K562 (cell line): Measurements from ENCODE around the gene CREB3L1. TPM values are rescaled to one million over a fixed set of nuclear protein-coding genes. Genes with fewer than 3 reads are reported as not detected.

Experiments
- BCLAF1 ChIP-seq, 2 experiments: fragments of 450-650 bp in 1 of 2; IDR thresholded peaks; 2 replicates each; pipeline ENCODE4 v1.6.1; 2011 to 2017; ENCODE audit warnings: low read depth in 2 of 2, antibody characterized with exemption in 1 of 2, borderline replicate concordance in 1 of 2, low read length in 1 of 2, mild to moderate bottlenecking in 1 of 2, mixed read lengths in 1 of 2; ENCODE audit not compliant: control insufficient read depth in 1 of 2
- CTBP1 ChIP-seq: fragments of 450-650 bp; IDR thresholded peaks from 2 replicates; pipeline ENCODE4 v1.6.1; 2016; ENCODE audit warnings: borderline replicate concordance
- ELF1 ChIP-seq: fragments of 200-800 bp; sonication (Bioruptor generic); IDR thresholded peaks from 2 replicates; pipeline ENCODE4 v1.6.1; 2016; ENCODE audit warnings: missing genetic modification characterization, missing compliant biosample characterization
- FIP1L1 ChIP-seq: fragments of 200-400 bp; formaldehyde crosslinking; IDR thresholded peaks from 2 replicates; pipeline ENCODE4 v1.6.1; 2018; ENCODE audit warnings: mild to moderate bottlenecking, low read depth, low read length; ENCODE audit not compliant: poor library complexity, severe bottlenecking
- GABPA ChIP-seq: fragments of 200-800 bp; sonication (Bioruptor generic); conservative IDR thresholded peaks from 2 replicates; pipeline ENCODE4 v1.6.1; 2016; ENCODE audit warnings: low read depth, missing genetic modification characterization, missing compliant biosample characterization
- GATAD2B ChIP-seq: fragments of 450-650 bp; IDR thresholded peaks from 2 replicates; pipeline ENCODE4 v1.6.1; 2017; ENCODE audit warnings: mild to moderate bottlenecking, borderline replicate concordance
- HCFC1 ChIP-seq: IDR thresholded peaks from 2 replicates; pipeline ENCODE4 v1.6.1; 2012; ENCODE audit warnings: low read depth, low read length, improper control_type of control experiment
- HLTF ChIP-seq: fragments of 450-650 bp; IDR thresholded peaks from 2 replicates; pipeline ENCODE4 v1.6.1; 2016
- HMGN3 ChIP-seq: IDR thresholded peaks from 2 replicates; pipeline ENCODE4 v1.6.1; 2011; ENCODE audit warnings: borderline replicate concordance, low read depth, mild to moderate bottlenecking, mixed read lengths, low read length; ENCODE audit not compliant: insufficient read length; ENCODE audit errors: extremely low read depth
- MYC ChIP-seq, 2 experiments: fragments of 250-450 bp in 1 of 2; sonication (Bioruptor Pico) in 1 of 2; IDR thresholded peaks; 2 replicates each; pipeline versions ENCODE4 v1.5.1 to v1.6.1; 2012 to 2021; ENCODE audit warnings: low read depth in 2 of 2, borderline replicate concordance in 1 of 2, improper control_type of control experiment in 1 of 2, low read length in 1 of 2, mild to moderate bottlenecking in 1 of 2, moderate library complexity in 1 of 2
- NFE2 ChIP-seq: IDR thresholded peaks from 2 replicates; pipeline ENCODE4 v1.6.1; 2014; ENCODE audit warnings: antibody characterized with exemption, low read depth
- RB1 ChIP-seq: fragments of 450-650 bp; IDR thresholded peaks from 2 replicates; pipeline ENCODE4 v1.6.1; 2017; ENCODE audit warnings: low read depth, mild to moderate bottlenecking
- SMAD4 ChIP-seq: fragments of 250-450 bp; sonication (Bioruptor Pico); conservative IDR thresholded peaks from 2 replicates; pipeline ENCODE4 v1.8.0; 2021; ENCODE audit warnings: inconsistent platforms, mild to moderate bottlenecking, moderate library complexity
- polyA plus RNA-seq, 8 experiments: library from polyadenylated mRNA; depleted of rRNA in 4 of 8; stranded (reverse) in 5 of 8; unstranded in 3 of 8; fragments of >200 nt; fragmentation: Nextera tagmentation in 2 of 8; fragmentation: Illumina TruSeq in 1 of 8; extraction: Ambion mirVana in 2 of 8; extraction: Trizol in 1 of 8; gene quantifications; 2 replicates each; pipeline versions ENCODE4 v1.2.1 to v1.2.3, GENCODE V29; 2011 to 2014; ENCODE audit warnings: inconsistent platforms in 1 of 8, missing spikeins in 1 of 8
- total RNA-seq, 7 experiments: library from RNA; depleted of rRNA in 6 of 7; stranded (reverse); fragments of >200 nt in 6 of 7; fragmentation: Illumina TruSeq in 2 of 7; extraction: Trizol in 2 of 7; gene quantifications; 2 replicates each; pipeline versions ENCODE4 v1.2.1 to v1.2.3, GENCODE V29; 2011 to 2021; ENCODE audit warnings: low replicate concordance in 1 of 7
- TF ChIP-seq, protein P1 (sequence below), 3 experiments: IDR thresholded peaks in 2 of 3; conservative IDR thresholded peaks in 1 of 3; 2 replicates each; pipeline ENCODE4 v1.5.1; 2011 to 2012; ENCODE audit warnings: low read length in 3 of 3, mild to moderate bottlenecking in 3 of 3, control low read depth in 2 of 3, improper control_type of control experiment in 1 of 3, inconsistent platforms in 1 of 3, low read depth in 1 of 3, mixed read lengths in 1 of 3, moderate library complexity in 1 of 3; ENCODE audit not compliant: insufficient read depth in 2 of 3
- TF ChIP-seq, protein P2 (sequence below): sonication (generic); formaldehyde crosslinking; IDR thresholded peaks from 2 replicates; pipeline ENCODE4 v1.8.0; 2022; ENCODE audit warnings: missing genetic modification reagents, mild to moderate bottlenecking, borderline replicate concordance
- TF ChIP-seq, protein P3 (sequence below): IDR thresholded peaks from 3 replicates; pipeline ENCODE4 v1.6.1; 2011; ENCODE audit warnings: borderline replicate concordance, mild to moderate bottlenecking; ENCODE audit not compliant: insufficient read length, insufficient read depth
- TF ChIP-seq, protein P4 (sequence below): fragments of 450-650 bp; IDR thresholded peaks from 2 replicates; pipeline ENCODE4 v1.6.1; 2016; ENCODE audit warnings: antibody characterized with exemption

CREB3L1 gene
- total and polyA plus RNA-seq, 9 of the 15 experiments (the other 6 are each of a cell fraction or from before 2014, with no cell fraction given) = 1.2 to 27.6 (median 3.7) TPM

GRCh38 chr11:46346886-46347636 lies 69.6 kb downstream of the CREB3L1 start, which contains the start of gene DGKZ (continued):
- peak; percentile 85 for TF ChIP-seq MYC (IDR thresholded peaks at IDR 0.05; ENCODE audit: low read depth, low read length)
- no peak for TF ChIP-seq MYC (CRISPR knock-in tag; IDR thresholded peaks at IDR 0.05; ENCODE audit: borderline replicate concordance, low read depth)
- peak; percentile 30 for TF ChIP-seq FIP1L1
- TF ChIP-seq, protein P1, sequence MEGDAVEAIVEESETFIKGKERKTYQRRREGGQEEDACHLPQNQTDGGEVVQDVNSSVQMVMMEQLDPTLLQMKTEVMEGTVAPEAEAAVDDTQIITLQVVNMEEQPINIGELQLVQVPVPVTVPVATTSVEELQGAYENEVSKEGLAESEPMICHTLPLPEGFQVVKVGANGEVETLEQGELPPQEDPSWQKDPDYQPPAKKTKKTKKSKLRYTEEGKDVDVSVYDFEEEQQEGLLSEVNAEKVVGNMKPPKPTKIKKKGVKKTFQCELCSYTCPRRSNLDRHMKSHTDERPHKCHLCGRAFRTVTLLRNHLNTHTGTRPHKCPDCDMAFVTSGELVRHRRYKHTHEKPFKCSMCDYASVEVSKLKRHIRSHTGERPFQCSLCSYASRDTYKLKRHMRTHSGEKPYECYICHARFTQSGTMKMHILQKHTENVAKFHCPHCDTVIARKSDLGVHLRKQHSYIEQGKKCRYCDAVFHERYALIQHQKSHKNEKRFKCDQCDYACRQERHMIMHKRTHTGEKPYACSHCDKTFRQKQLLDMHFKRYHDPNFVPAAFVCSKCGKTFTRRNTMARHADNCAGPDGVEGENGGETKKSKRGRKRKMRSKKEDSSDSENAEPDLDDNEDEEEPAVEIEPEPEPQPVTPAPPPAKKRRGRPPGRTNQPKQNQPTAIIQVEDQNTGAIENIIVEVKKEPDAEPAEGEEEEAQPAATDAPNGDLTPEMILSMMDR (IDR thresholded peaks at IDR 0.05 in 2 of 3, conservative IDR thresholded peaks at IDR 0.05 in 1 of 3; ENCODE audit: insufficient read depth in 2 of 3, low read depth in 1 of 3, low read length in 3 of 3) = peak; percentile 60 to 91 (median 83)
- TF ChIP-seq, protein P2, sequence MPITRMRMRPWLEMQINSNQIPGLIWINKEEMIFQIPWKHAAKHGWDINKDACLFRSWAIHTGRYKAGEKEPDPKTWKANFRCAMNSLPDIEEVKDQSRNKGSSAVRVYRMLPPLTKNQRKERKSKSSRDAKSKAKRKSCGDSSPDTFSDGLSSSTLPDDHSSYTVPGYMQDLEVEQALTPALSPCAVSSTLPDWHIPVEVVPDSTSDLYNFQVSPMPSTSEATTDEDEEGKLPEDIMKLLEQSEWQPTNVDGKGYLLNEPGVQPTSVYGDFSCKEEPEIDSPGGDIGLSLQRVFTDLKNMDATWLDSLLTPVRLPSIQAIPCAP = no peak
- TF ChIP-seq, protein P3, sequence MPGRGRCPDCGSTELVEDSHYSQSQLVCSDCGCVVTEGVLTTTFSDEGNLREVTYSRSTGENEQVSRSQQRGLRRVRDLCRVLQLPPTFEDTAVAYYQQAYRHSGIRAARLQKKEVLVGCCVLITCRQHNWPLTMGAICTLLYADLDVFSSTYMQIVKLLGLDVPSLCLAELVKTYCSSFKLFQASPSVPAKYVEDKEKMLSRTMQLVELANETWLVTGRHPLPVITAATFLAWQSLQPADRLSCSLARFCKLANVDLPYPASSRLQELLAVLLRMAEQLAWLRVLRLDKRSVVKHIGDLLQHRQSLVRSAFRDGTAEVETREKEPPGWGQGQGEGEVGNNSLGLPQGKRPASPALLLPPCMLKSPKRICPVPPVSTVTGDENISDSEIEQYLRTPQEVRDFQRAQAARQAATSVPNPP = no peak
- peak; percentile 79; the same call in 1 of the 2 replicates for TF ChIP-seq CTBP1
- peak; percentile 83 for TF ChIP-seq GABPA (tag)
- peak; percentile 96 for TF ChIP-seq ELF1 (tag)
- TF ChIP-seq BCLAF1 (IDR thresholded peaks at IDR 0.05; ENCODE audit: borderline replicate concordance in 1 of 2, control insufficient read depth in 1 of 2, low read depth in 2 of 2, low read length in 1 of 2) = peak in 1 of 2 experiments; percentile 62; a peak in 1 of 4 replicates
- peak; percentile 79 for TF ChIP-seq SMAD4
- peak; percentile 87 for TF ChIP-seq HMGN3
- TF ChIP-seq GATAD2B = peak; percentile 95
- TF ChIP-seq HLTF = no peak
- TF ChIP-seq HCFC1 = peak; percentile 68
- peak; percentile 99 for TF ChIP-seq RB1
- 0 out of 2 replicates have a peak, but pooled peaks have one; percentile 15 for TF ChIP-seq NFE2
- TF ChIP-seq, protein P4, sequence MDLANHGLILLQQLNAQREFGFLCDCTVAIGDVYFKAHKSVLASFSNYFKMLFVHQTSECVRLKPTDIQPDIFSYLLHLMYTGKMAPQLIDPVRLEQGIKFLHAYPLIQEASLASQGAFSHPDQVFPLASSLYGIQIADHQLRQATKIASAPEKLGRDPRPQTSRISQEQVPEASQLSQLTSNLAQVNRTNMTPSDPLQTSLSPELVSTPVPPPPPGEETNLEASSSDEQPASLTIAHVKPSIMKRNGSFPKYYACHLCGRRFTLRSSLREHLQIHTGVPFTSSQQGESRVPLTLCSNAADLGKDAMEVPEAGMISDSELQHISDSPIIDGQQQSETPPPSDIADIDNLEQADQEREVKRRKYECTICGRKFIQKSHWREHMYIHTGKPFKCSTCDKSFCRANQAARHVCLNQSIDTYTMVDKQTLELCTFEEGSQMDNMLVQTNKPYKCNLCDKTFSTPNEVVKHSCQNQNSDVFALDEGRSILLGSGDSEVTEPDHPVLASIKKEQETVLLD = 0 out of 2 replicates have a peak, but pooled peaks have one; percentile 65
